ENCODE measurements around the gene IQSEC3.

The IQSEC3 gene

DNA sequence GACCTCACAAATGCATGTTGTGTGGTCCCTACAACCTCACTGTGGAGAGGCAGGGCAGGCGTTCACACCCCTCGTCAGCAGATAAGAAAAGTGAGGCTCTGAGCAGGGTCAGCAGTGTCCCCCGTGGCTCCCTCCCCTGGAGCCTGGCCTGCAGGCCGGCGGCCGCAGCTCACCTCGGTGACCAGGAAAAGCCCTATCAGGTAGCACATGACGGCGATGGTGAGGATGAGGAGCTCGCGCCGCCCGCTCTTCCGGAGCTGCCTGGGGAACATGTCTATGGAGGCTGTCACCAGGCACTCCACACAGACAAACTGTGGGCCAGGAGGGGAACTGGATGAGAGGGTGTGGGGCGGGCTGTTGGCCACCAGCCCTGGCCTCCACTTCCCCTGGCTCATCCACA is 129.4 kb downstream of the IQSEC3 start:
- TF ChIP-seq, protein P1, sequence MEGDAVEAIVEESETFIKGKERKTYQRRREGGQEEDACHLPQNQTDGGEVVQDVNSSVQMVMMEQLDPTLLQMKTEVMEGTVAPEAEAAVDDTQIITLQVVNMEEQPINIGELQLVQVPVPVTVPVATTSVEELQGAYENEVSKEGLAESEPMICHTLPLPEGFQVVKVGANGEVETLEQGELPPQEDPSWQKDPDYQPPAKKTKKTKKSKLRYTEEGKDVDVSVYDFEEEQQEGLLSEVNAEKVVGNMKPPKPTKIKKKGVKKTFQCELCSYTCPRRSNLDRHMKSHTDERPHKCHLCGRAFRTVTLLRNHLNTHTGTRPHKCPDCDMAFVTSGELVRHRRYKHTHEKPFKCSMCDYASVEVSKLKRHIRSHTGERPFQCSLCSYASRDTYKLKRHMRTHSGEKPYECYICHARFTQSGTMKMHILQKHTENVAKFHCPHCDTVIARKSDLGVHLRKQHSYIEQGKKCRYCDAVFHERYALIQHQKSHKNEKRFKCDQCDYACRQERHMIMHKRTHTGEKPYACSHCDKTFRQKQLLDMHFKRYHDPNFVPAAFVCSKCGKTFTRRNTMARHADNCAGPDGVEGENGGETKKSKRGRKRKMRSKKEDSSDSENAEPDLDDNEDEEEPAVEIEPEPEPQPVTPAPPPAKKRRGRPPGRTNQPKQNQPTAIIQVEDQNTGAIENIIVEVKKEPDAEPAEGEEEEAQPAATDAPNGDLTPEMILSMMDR (IDR thresholded peaks at IDR 0.05): no peak
- no peaks in the 10 kb centered on the region for H3K36me3 ChIP-seq
- H3K27me3 ChIP-seq: peaks cover 38% of the 10 kb centered on the region
- H3K27ac ChIP-seq: no peak overlapping the region
- H3K4me3 ChIP-seq (ENCODE audit: low read depth in 1 of 2, low read length in 1 of 2): no peak overlapping the region
- no peaks in the 10 kb centered on the region for H3K9me3 ChIP-seq
- H3K4me1 ChIP-seq (ENCODE audit: control insufficient read depth in 1 of 2, insufficient read depth in 1 of 2, low read depth in 1 of 2, low read length in 1 of 2): no peaks in the 10 kb centered on the region

DNA sequence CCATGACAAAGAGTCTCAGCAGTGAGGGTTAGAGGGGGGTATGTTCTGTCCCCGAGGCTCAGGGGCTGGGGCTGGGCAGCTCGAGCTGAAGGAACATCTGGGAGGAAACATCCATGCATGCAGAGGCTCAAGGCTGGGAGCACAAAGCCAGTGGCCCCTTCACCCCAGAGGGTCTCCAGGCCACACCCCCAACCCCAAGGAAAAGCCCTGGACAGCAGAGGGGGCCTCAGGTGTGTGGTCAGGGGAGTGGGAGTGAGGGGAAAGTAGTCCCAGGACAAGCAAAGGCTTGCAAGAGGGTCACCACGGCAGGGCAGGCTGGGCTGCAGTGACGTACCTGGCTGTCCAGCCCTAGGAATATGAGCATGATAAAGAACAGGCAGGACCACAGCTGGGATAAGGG is 129.9 kb downstream of the IQSEC3 start:
- Histone ChIP-seq H3K4me3 (ENCODE audit: low read depth in 1 of 2, low read length in 1 of 2) (no peak overlapping the region), H3K9me3 (no peaks in the 10 kb centered on the region), H3K4me1 (ENCODE audit: control insufficient read depth in 1 of 2, insufficient read depth in 1 of 2, low read depth in 1 of 2, low read length in 1 of 2) (no peaks in the 10 kb centered on the region), H3K36me3 (no peaks in the 10 kb centered on the region), H3K27ac (no peak overlapping the region), H3K27me3 (peaks cover 38% of the 10 kb centered on the region)
- TF ChIP-seq, protein P1 (IDR thresholded peaks at IDR 0.05): no peak

DNA sequence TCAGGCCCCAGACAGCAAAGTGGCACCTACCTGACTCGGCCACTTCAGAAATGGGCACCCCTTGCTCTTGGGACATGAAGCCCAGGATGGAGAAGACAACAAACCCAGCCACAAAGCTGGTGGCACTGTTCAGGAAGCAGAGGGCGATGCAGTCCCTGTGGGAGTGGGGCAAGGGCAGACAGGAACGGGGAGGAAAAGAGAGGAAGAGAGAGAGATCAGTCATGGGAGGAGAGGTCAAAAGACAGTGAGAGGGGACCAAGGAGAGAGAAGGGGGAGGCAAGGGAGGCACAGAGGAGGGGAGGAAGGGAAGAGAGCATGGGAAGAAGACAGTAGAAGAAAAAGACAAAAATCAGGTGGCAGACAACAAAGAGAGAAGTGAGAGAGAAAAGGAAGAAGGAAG is 130.8 kb downstream of the IQSEC3 start:
- H3K4me1 ChIP-seq (ENCODE audit: control insufficient read depth in 1 of 2, insufficient read depth in 1 of 2, low read depth in 1 of 2, low read length in 1 of 2): no peaks in the 10 kb centered on the region

DNA sequence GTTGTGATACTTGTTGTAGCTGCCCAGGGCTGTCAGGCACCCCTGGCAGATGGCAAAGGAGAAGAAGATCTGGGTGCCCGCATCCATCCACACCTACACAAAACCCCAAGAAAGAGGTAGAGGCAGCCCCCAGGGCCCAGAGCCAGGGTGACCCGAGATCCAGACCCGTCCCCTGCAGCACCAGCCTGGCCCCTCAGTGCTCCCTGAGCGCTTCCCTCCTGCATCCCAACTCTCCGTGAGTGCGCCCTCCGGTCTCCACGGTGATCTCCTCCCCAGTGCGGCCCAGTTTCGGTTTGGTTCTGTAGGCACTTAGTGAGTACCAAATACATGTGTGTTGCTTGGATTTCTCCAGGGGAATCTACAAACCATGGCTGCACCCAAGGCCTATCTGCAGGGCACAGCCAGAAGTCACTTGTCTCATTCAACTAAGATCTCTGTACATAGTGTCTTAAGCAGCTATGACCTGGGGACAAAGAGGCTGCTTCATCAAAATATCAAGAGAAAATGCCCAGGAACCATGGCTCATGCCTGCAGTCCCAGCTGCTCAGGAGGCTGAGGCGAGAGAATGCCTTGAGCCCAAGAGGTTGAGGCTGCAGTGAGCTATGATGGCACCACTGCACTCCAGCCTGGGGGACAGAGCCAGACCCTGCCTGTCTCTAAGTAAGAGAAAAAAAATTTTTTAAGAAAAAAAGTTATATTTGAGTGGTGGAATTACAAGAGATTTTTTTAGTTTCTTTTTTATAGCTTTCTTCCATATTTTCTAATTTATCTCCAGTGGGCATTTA is 131.5 kb downstream of the IQSEC3 start:
- no peak overlapping the region for H3K4me3 ChIP-seq (ENCODE audit: low read depth in 1 of 2, low read length in 1 of 2)
- no peaks in the 10 kb centered on the region for H3K4me1 ChIP-seq (ENCODE audit: control insufficient read depth in 1 of 2, insufficient read depth in 1 of 2, low read depth in 1 of 2, low read length in 1 of 2)
- no peaks in the 10 kb centered on the region for H3K36me3 ChIP-seq
- no peak overlapping the region for H3K27ac ChIP-seq
- H3K27me3 ChIP-seq: peaks cover 53% of the 10 kb centered on the region
- TF ChIP-seq, protein P1 (IDR thresholded peaks at IDR 0.05): no peak
- no peaks in the 10 kb centered on the region for H3K9me3 ChIP-seq

More for the DNA sequence above, 130.8 kb downstream of the IQSEC3 start:
- TF ChIP-seq, protein P1 (IDR thresholded peaks at IDR 0.05): no peak
- Histone ChIP-seq H3K27me3 (peaks cover 45% of the 10 kb centered on the region), H3K4me3 (ENCODE audit: low read depth in 1 of 2, low read length in 1 of 2) (no peak overlapping the region), H3K9me3 (no peaks in the 10 kb centered on the region), H3K36me3 (no peaks in the 10 kb centered on the region), H3K27ac (no peak overlapping the region)

DNA sequence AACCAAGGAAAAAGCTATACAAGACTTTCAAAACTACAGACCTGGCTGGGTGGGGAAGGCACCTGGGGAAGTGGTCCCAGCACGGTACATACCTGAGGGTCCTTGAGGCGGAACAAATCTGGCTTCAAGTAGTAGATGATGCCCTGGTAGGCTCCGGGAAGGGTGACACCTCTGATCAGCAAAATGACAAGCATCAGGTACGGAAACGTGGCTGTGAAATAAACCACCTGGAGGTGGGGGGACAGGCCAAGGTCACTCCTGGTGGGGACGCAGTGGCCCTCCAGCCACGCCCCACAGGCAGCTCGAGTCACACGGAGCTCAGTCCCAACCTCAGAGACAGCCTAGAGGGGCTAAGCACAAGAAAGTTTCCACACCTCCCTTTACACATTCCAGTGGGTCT is 132.1 kb downstream of the IQSEC3 start:
- TF ChIP-seq, protein P1 (IDR thresholded peaks at IDR 0.05): no peak

More for the DNA sequence above, 132.1 kb downstream of the IQSEC3 start:
- no peaks in the 10 kb centered on the region for H3K4me1 ChIP-seq (ENCODE audit: control insufficient read depth in 1 of 2, insufficient read depth in 1 of 2, low read depth in 1 of 2, low read length in 1 of 2)
- H3K9me3 ChIP-seq: no peaks in the 10 kb centered on the region
- no peaks in the 10 kb centered on the region for H3K36me3 ChIP-seq
- H3K4me3 ChIP-seq (ENCODE audit: low read depth in 1 of 2, low read length in 1 of 2): no peak overlapping the region
- H3K27me3 ChIP-seq: peaks cover 59% of the 10 kb centered on the region
- H3K27ac ChIP-seq: no peak overlapping the region
